GM19035 (cell line): ENCODE results near the gene FNDC3B.
"Not testable (repeated sequence)": the region's sequence is repeated elsewhere in the genome, so short reads cannot be mapped to it uniquely, and the experiment has no call there.

ENCODE experiments used
- ATAC-seq: cut with Tn5 transposase; IDR thresholded peaks from one replicate; pipeline ENCODE4 v1.9.1; 2021; ENCODE audit not compliant: unreplicated experiment

FNDC3B gene

GRCh38 chr3:172254542-172254941, 215.2 kb downstream of the FNDC3B start:
- no peak for ATAC-seq

GRCh38 chr3:172255321-172255720, 215.9 kb downstream of the FNDC3B start:
- ATAC-seq: not testable (repeated sequence)

GRCh38 chr3:172256101-172256734, 216.8 kb downstream of the FNDC3B start:
- ATAC-seq: no peak

- no peak for ATAC-seq
Measured at GRCh38 chr3:172257648-172258400, 218.4 kb downstream of the FNDC3B start.

- no peak for ATAC-seq
Measured at GRCh38 chr3:172258624-172259023, 219.2 kb downstream of the FNDC3B start.

- ATAC-seq: no peak
Measured at GRCh38 chr3:172259111-172259541, 219.7 kb downstream of the FNDC3B start.

GRCh38 chr3:172259726-172260248, 220.4 kb downstream of the FNDC3B start:
- no peak for ATAC-seq

GRCh38 chr3:172260381-172260780, 221.0 kb downstream of the FNDC3B start:
- no peak for ATAC-seq

- ATAC-seq: no peak
Measured at GRCh38 chr3:172261054-172261453, 221.7 kb downstream of the FNDC3B start.

- ATAC-seq: no peak
Measured at GRCh38 chr3:172262991-172263608, 223.7 kb downstream of the FNDC3B start.

- no peak for ATAC-seq
Measured at GRCh38 chr3:172263781-172264486, 224.6 kb downstream of the FNDC3B start.

GRCh38 chr3:172266103-172266502, 226.7 kb downstream of the FNDC3B start:
- no peak for ATAC-seq

GRCh38 chr3:172268425-172268824, 229.0 kb downstream of the FNDC3B start:
- no peak for ATAC-seq

GRCh38 chr3:172268868-172269267, 229.5 kb downstream of the FNDC3B start:
- no peak for ATAC-seq

- peak; percentile 95 for ATAC-seq
Measured at GRCh38 chr3:172270557-172271166, 231.3 kb downstream of the FNDC3B start.

- no peak for ATAC-seq
Measured at GRCh38 chr3:172271386-172271976, 232.1 kb downstream of the FNDC3B start.

GRCh38 chr3:172272698-172273097, 233.3 kb downstream of the FNDC3B start:
- ATAC-seq: no peak

- no peak for ATAC-seq
Measured at GRCh38 chr3:172273378-172273777, 234.0 kb downstream of the FNDC3B start.

- no peak for ATAC-seq
Measured at GRCh38 chr3:172274906-172275305, 235.5 kb downstream of the FNDC3B start.

GRCh38 chr3:172275586-172275985, 236.2 kb downstream of the FNDC3B start:
- ATAC-seq: no peak
